HG03025 (cell line): ENCODE measurements around the gene CTNNA3.

ENCODE experiments used
- ATAC-seq: cut with Tn5 transposase; IDR thresholded peaks from one replicate; pipeline ENCODE4 v1.9.1; 2021; ENCODE audit warnings: mild to moderate bottlenecking, moderate library complexity; ENCODE audit not compliant: unreplicated experiment, low FRiP score

CTNNA3 gene

GRCh38 chr10:67666416-67667034 lies 29.5 kb downstream of the CTNNA3 start:
- no peak for ATAC-seq

- no peak for ATAC-seq
Observed at GRCh38 chr10:67665491-67665890, 30.5 kb downstream of the CTNNA3 start.

GRCh38 chr10:67664942-67665341 lies 31.1 kb downstream of the CTNNA3 start:
- ATAC-seq: no peak

- ATAC-seq: no peak
Observed at GRCh38 chr10:67663449-67664087, 32.4 kb downstream of the CTNNA3 start.

- no peak for ATAC-seq
Observed at GRCh38 chr10:67662415-67662814, 33.6 kb downstream of the CTNNA3 start.

GRCh38 chr10:67659497-67659896 lies 36.5 kb downstream of the CTNNA3 start:
- ATAC-seq: no peak

- ATAC-seq: no peak
Observed at GRCh38 chr10:67657775-67658174, 38.2 kb downstream of the CTNNA3 start.

GRCh38 chr10:67650558-67650957 lies 45.4 kb downstream of the CTNNA3 start:
- no peak for ATAC-seq

- no peak for ATAC-seq
Observed at GRCh38 chr10:67648613-67649229, 47.3 kb downstream of the CTNNA3 start.

- ATAC-seq: no peak
Observed at GRCh38 chr10:67630904-67631303, 65.1 kb downstream of the CTNNA3 start.

GRCh38 chr10:67629461-67629971 lies 66.5 kb downstream of the CTNNA3 start:
- ATAC-seq: no peak

GRCh38 chr10:67622984-67623383 lies 73.0 kb downstream of the CTNNA3 start:
- ATAC-seq: no peak

GRCh38 chr10:67622511-67622910 lies 73.5 kb downstream of the CTNNA3 start:
- ATAC-seq: no peak

- ATAC-seq: no peak
Observed at GRCh38 chr10:67621834-67622233, 74.2 kb downstream of the CTNNA3 start.

GRCh38 chr10:67618116-67618515 lies 77.9 kb downstream of the CTNNA3 start:
- ATAC-seq: no peak

- ATAC-seq: peak; percentile 79
Observed at GRCh38 chr10:67612577-67613537, 83.1 kb downstream of the CTNNA3 start.

GRCh38 chr10:67612176-67612575 lies 83.8 kb downstream of the CTNNA3 start:
- ATAC-seq: no peak

- no peak for ATAC-seq
Observed at GRCh38 chr10:67609996-67610793, 85.8 kb downstream of the CTNNA3 start.

GRCh38 chr10:67608001-67608400 lies 88.0 kb downstream of the CTNNA3 start:
- ATAC-seq: no peak

GRCh38 chr10:67607472-67607871 lies 88.5 kb downstream of the CTNNA3 start:
- ATAC-seq: no peak
